NCI-H82 (cell line): ENCODE results near the gene TRIM73.
"Not testable (repeated sequence)": the region's sequence is repeated elsewhere in the genome, so short reads cannot be mapped to it uniquely, and the experiment has no call there.

Experiments used
- DNase-seq: peaks from one replicate; lab custom pipeline; 2025; lab: John Stamatoyannopoulos, UW

TRIM73 gene

DNA sequence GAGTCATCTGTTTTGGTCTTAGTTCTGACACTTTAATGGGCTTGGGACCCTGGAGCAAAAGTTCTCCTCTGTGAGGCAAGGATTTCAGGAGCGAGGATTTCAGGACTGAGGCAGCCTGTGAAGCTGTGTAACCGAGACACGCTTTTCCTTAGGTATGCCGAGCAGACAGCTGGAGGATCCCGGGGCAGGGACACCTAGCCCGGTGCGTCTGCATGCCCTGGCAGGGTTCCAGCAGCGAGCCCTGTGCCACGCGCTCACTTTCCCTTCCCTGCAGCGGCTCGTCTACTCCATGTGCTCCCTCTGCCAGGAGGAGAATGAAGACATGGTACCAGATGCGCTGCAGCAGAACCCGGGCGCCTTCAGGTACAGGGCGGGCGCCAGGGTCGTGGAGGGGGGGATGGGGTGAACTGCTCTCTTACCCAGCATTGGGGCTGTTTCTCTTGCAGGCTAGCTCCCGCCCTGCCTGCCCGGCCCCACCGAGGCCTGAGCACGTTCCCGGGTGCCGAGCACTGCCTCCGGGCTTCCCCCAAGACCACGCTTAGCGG, 20.5 kb downstream of the TRIM73 start:
- DNase-seq, result not testable (repeated sequence)

DNA sequence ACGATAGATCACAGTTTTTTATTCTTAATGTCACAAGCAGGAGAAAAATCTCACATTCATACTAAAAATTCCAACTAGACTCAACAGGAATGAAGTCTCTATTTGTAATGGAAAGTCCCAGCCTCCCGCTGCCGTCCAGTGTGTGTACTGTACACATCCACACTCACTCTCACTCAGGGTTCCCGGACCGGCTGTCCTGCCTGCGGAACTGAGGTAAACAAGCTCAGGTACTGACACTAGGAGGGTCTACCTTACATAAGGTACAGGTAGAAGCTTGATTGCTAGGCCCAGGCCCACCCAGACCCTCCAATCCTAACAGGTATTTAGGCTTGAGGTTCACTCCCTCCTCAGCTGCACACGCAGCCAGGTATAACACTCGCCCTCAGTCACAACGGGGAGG, 21.4 kb downstream of the TRIM73 start:
- DNase-seq, result not testable (repeated sequence)

DNA sequence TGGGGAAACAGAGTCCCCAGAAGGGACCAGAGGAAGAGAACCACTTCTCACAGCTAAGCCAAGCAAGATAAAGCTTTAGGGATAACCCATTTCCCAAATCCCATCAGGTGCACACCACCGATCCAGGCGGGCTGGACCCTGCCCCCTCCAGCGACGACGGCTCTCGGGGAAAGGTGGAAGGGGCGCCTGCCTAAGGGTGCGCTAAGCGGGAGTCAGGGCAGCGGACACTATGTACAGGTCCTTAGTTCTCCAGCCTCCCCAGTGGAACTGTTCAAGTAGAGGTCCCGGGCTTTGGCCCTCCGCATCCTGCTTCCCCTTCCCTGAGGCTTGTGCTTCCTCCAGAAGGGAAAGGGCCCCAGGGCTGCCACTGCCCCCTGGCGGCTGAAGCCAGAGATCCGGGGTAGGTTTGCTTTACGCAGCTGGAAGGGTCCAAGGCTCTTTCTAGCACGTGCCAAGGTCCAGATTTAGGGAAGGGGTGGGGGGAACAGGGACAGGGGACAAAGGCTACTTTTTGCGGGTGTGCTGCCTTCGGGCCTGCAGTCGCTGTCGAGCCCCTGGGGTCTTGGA, 22.9 kb downstream of the TRIM73 start:
- not testable (repeated sequence) for DNase-seq

DNA sequence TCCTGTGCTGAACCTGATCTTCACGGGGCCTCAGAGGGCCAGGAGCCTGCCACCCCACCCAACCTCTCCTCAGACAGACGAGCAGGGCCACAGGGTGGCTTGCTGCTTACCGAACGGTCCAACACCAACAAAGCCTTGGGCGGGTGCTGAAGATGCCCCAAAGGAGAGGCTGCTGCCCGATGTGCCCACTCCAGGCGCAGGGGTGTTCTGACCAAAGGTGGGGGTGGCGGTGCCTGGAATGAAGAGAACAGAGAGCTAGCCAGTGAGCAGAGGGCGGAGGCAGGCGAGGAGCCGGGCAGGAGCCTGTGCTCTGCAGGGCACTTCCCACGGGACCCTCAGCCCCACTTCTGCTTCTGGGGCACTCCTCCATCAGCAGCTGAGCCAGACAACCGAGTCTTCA, 23.8 kb downstream of the TRIM73 start:
- not testable (repeated sequence) for DNase-seq

DNA sequence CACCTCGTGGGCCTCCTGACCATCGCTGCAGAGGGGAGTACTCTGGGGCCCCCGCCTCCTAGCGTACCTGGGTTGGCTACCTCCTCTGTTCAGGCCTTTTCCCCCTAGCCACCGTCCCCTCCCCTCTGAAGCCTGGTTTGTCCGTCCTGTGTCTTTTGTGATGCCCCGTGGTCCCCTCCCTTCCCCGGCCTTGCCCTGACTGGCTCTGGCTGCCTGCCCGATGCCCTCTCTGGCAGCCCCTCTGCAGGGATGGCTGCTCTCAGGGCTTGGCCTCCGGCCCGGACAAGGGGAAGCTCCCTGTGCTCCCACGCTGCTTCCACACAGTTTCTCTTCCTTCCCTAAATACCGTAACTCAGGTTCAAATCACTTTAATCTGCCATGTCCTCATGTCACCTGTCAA, 24.3 kb downstream of the TRIM73 start:
- not testable (repeated sequence) for DNase-seq

DNA sequence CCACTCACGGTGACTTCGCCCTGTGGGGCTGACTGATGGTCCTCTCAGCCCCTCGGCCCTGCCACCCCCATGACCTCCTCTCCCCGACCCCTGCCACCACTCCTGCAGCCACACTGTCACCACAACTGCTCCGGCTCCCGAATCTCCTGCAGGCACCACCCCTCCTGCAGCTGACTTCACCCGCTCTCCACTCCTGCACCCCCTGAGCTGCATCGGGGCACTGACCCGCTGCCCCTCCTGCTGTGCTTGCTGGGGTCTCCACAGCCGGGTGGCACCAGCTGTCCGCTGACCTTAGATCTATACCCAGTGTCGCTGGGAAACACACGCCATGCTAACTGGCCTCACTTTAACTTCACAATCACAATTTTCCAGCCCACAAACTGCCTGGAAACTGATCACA, 24.7 kb downstream of the TRIM73 start:
- DNase-seq, result not testable (repeated sequence)

DNA sequence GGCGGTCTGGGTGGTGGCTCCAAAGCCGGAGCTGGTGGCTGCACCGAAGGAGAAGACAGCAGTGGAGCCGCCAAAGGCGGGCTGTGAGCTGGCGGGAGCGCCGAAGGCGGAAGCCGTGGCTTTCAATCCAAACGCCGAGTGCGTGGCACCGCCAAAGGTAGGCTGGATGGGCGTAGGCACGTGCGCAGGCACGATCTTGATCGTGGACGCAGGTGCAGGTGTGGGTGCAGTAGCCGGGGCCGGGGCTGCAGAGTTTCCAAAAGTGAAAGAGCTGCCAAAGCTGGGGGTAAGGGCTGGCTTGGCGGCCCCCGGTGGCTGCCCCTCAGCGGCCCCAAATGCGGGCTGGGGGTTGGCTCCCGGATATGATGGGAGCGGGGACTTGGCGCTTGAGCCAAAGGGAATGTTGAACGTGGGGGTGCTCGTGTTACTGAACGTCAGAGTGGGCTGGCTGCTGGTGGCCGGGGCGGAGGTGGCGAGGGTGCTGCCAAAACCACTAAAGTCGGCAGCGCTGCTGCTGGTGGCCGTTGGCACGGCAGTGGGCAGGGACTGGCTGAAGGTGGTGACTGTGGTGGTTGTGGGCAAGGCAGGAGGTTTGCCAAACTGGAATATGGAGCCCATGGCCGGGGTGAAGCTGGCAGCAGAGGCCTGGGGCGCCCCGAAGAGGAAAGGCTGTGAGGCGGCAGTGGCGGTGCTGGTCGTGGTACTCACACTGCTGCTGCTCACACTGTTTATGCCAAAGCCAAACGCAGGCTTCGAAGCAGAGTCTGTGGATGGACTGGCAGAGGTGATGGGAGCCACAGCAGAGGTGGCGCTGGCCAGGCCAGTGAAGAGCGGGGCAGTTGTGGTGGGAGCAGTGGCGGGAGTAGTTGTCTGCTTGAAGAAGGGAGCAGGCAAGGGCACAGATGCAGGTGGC, 26.6 kb downstream of the TRIM73 start:
- DNase-seq, result not testable (repeated sequence)

DNA sequence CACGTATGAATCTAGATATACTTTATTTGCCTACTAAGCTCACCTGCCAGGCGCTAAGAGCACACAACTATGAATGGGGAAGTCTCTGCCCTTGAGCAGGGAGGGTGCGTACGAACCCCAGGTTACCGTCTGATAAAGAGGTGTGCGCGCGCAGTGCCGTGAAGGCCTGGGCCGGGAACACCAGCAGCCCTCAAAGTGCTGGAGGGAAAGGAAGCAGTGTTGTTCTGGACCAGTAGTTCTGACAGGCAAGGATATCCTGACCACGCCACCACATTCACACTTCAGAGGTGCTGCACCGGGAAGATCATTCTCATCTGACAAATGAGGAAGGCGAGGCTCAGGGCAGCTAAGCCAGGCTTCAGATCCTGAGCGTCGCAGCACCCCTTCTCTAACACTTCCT, 28.1 kb downstream of the TRIM73 start:
- not testable (repeated sequence) for DNase-seq

DNA sequence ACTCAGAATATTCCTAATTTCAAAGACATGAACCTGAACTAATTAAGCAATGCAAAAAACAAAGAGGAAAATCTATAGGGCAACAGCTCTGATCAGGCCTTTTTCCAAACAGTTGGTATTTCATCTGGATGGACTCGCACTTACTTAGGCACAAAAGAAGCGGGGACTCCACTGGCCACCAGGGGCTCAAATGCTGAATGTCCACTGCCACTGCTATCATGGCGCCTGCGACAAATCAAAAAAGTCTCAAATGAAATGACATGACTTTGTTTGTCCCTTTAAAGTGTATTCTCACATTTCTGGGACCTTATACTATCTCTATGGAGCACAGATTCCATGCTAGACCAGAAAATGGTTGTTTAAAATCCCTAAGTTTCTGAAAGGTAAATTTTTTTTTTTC, 43.6 kb downstream of the TRIM73 start:
- not testable (repeated sequence) for DNase-seq

DNA sequence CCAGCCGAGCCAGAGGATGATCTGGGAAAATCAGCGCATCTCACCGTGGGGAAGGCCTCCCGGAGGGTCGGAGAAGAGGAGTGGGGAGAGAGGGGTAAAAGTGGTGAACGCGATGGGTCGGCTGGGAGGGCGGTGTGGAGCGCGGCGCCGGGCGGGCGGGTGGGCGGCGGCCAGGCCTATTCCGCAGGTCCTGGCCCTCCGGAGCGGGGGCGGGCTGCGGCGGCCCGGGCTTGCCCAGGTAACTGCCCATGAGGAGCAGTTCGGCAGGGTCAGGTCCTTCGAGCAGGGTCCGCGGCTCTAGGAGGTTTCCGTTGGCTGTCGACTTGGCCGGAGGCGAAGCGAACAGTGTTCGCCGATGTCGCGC, 46.7 kb downstream of the TRIM73 start:
- DNase-seq, result not testable (repeated sequence)

DNA sequence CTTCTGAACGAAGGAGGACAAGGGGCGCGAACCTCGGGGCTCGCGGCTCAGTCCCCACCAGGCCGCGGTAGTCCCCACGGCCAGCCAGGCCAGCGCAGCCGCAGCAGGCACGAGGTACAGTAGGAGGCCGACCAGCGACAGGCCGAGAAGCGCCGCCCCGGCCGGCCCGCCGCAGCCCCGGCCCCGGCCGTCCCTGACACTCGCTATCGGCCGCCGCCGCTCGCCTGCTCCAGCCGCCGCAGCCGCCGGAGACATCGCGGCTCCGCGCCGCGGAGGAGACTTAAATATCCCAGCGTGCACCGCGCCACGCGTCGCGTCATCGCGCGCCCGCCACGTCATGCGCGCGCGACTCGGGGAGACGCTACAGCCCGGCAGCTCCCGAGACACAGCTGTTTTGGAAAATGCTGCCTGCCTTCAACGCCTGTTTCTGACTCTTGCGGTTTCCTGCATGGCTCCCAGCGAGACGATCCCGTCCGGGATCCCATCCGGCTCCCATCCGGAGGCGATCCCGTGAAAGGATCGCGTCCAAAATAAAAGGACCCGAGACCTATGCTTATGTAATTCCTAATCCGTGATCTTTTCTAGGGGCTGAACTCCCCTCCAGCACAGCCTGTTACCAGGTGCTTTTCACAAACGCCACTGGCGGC, 47.2 kb downstream of the TRIM73 start:
- peak; percentile 30 for DNase-seq

DNA sequence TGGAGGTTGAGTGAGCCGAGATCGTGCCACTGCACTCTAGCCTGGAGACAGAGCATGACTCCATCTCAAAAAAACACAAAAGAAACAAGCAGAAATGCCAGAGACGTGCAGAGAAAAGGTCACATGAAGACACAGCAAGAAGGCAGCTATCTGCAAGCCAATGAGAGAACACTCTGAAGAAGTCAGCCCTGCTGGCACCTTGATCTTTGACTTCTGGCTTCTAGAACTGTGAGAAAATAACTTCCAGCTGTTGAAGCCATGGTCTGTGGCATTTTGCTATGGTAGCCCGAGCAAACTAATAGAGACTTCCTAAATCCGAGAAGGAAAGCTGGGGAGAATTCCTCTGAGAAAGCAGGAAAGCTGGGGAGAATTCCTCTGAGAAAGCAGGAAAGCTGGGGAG, 54.5 kb downstream of the TRIM73 start:
- DNase-seq, result not testable (repeated sequence)

DNA sequence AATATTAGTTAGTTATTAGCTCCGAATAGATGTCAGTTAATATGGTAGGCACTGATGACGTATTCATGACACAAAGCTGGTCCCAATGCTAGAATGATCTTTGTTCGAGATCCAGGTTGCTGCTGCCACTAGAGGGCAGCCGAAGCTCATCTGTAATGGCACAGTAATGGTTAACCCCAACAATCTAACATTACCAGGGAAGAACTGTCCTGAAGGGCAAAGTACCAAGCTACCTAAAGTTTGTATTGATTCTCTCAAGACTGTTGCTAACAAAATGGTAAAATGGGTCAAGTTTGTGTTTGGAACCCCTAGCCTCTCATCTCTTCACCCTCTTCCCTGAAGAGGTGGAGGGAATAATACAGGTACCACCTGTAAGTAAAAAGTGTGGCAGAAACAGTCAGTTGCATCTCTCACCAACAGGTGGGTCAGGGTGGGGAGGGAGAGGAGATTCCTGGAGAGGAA, 57.1 kb downstream of the TRIM73 start:
- not testable (repeated sequence) for DNase-seq
